NCI-H187 treated with DMSO at 0.1 percent for 48 hours (cell line): Measurements from ENCODE around the gene ELAC1.
"Not testable (repeated sequence)": the region's sequence is repeated elsewhere in the genome, so short reads cannot be mapped to it uniquely, and the experiment has no call there.

Experiments
- DNase-seq: peaks from one replicate; lab custom pipeline; 2025; lab: John Stamatoyannopoulos, UW

ELAC1 gene, protein sequence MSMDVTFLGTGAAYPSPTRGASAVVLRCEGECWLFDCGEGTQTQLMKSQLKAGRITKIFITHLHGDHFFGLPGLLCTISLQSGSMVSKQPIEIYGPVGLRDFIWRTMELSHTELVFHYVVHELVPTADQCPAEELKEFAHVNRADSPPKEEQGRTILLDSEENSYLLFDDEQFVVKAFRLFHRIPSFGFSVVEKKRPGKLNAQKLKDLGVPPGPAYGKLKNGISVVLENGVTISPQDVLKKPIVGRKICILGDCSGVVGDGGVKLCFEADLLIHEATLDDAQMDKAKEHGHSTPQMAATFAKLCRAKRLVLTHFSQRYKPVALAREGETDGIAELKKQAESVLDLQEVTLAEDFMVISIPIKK

DNA sequence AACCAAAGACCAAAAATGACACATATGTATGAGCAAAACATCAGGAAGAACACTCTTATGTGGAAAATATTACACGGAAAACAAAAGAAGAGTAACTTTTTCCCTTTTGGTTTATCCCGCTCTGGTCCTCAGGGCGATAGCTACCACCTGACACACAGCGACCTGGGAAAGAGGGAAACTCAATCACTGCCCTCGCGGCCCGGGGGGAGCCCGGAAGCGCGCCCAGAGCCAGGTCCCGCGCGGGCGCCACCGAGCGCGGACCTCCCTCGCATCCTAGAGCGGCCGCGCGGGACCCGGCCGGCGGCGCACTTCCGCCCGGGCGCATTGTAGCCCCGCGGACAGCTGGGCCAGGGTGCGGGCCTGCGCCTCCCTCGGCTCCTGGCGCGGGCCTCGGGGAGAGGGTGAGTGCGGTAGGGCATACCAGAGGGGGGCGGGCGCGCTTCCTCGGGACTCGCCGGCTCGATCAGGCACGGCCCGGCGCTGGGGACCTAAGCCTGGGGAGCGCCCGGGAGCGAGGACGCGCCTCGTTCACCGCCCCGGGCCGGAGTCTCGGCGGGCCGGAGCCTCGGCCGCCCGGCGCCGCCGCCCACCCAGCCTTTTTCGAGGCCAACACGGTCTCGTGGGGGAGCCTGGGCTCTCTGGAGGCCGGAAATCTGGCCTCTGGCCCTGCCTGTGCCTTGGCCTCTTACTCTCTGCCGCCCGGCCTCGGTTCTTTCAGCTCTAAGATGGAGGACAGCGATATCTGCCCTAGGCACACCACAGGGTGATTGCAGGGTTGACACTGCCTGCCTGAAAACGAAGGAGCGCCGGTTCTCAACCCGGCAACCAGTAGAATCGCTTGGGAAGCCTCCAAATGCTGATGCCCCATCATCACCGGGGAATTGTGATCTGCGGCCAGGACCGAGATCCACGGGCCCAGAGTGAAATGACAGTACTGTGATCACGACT is at the start of gene ELAC1:
Gene ELAC1, plus strand, starts transcription at position 327 of the 948 bp plus-strand sequence. CDS start 6,365 bp downstream, outside the sequence.
- DNase-seq: no peak

DNA sequence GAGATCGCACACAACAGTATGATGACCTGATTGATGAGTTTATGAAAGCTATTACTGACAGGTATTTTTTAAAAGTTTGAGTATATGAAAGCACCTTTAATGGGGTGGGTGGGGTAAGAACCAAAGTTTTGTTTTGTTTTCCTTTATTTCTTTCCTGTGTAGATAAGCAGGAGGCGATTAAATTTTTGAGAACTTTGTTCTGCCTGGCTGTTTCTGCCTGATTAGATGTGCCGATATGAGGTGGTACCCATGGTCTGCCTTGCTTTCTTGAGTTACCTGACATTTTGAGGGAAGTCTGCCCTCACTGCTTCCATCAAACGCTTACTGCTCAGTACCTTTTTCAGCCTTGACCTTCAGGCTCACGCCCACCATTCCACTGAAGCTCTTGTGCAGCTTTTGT is 49.7 kb upstream of the ELAC1 start:
- no peak for DNase-seq

DNA sequence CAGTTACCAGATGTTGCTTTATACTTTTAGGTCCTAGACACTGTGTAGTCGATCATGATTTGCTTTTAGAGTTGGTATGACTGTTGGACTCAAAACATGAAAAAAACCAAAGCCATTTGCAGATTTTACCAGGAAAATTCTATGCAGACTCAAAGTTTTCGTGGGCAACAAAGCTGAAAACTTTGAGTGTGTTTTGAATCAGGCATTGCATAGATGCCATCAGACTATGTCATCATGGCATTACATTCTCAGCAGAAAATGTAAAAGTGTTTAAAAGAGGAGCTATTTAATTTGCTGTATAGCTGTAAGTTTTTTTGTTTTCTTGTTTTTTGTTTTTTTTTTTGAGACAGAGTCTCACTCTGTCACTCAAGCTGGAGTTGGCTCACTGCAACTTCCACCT is 43.5 kb upstream of the ELAC1 start:
- no peak for DNase-seq

DNA sequence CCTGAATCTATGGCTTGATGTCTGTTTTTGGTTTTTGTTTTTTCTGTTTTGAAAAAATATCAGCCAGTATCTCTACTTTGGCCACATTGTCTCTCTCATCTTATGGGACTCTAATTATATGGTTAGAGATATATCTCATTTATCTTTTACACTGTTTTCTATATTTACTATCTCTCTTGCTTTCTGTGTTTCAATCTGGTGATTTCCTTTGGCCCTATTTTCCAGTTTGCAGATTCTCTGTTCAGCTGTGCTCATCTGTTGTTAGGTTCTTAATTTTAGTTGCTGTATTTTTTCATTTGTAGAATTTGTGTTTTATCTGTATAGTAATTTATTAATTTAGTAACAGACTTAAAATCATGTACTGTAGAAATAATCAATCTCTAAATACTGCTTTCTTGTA is 41.3 kb upstream of the ELAC1 start:
- DNase-seq: no peak

DNA sequence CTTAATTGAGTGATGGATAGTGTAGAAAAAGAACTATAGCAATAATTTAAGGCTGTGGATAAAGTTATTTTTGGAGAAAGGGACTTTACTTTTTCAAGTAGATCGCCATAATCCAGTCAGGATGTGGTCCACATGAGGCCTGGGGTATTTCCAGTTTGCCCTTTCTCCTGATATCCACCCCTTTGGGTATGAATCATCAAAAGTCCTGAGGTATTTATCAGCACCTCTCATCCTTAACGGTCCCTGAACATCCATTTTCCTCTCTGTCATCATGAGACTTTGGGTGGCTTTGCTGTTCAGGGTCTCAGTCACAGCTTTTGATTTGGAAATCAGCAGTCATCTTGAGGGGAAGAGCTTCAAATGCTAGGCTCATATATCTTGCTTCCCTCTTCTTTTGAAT is 39.3 kb upstream of the ELAC1 start:
- no peak for DNase-seq

DNA sequence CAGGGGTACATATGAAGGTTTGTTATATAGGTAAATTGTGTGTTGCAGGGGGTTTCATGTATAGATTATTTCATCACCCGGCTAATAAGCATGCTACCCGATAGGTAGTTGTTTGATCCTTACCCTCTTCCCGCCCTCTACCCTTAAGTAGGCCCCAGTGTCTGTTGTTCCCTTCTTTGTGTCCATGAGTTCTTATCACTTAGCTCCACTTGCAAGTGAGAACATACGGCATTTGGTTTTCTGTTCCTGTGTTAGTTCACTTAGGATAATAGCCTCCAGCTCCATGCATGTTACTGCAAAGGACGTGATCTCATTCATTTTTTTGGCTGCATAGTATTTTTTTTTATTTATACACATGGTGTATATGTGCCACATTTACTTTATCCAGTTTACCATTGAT is 34.2 kb upstream of the ELAC1 start:
- DNase-seq: no peak

DNA sequence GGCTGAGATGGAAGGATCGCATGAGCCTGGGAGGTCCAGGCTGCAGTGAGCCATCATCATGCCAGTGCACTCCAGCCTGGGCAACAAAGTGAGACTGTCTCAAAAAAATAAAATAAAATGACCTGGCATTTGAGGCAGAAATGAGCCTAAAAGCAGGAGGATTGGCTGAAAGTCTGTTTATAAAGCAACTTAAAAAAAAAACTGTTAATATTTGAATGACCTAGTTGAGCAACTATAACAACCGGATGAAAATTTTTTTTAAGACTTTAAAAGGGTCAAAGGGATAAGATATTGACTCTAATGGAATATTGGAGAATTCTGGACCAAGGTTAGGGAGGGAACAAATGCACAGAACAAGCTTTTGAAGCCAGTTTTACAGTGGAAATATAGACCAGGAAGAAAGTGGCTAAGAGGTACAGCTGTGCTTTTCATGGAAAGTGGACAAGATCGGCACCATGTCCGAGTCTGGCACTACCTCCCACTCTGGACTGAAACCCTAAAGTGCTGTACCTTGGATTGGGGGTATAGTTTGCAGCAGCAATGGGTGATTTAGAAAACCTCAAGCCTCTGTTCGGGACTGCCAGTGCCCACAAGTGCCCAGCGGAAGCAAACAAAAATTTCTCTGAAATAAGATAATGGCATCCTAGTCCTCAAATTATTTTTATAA is 33.2 kb upstream of the ELAC1 start:
- DNase-seq: no peak

DNA sequence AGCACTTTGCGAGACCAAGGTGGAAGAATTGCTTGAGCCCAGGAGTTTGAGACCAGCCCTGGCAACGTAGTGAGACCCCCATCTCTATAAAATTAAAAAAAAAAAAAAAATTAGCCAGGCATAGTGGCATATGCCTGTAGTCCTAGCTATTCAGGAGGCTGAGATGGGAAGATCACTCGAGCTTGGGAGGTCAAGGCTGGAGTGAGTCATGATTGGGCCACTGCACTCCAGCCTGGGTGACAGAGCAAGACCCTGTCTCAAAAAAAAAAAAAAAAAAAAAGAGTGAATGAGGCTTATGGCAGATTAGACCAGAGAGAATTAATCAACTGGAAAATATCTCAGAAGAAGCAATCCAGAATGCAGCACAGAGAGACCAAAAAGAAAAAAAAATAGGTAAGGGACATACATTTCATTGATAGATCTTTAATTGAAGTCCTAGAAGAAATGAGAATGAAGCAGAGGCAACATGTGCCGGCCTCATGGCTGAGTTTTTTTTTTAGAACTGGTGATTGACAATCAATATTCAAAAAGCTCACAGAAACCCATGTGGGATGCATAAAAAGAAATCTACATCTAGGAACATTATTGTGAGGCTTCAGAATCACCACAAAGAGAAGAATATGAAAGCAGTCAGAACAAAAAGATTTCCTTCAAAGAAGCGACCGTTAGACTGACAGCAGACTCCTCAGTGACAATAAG is 32.2 kb upstream of the ELAC1 start:
- DNase-seq: no peak

DNA sequence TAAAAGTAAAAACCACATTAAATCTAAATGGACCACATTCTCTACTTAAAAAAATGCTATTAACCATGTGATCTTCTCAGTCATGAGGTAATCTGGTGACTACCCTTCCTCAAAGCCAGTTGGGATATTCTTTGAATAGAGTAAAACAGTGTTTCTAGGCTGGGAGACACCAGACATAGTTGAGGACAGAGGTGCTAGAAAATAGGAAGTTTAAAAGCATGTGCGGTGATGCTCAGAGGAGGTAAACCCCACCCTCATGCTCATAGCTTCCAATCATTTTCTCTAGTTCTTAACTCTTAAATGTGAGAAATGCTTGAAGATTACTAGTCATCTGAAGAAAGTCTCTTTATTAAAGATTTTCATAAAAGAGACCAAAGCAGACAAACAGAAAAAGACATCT is 30.7 kb upstream of the ELAC1 start:
- no peak for DNase-seq

DNA sequence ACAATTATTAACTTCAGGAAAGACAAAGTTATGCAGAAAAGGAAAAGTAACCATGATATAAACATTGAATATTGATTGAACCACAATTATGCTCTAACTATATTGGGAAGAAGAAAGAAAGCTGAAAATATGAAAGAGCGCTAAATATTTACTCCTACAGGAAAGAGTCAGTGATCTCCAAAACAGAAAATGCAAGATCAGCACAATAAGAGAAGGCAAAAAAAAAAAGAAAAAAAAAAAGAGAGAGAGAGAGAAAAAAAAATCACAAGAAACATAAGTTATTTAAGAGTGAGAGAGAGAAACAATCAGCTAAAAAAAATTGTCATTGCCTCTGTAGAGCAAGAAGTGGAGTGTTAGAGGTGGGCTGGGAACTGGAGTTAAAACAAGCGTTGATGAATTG is 28.9 kb upstream of the ELAC1 start:
- DNase-seq: no peak

DNA sequence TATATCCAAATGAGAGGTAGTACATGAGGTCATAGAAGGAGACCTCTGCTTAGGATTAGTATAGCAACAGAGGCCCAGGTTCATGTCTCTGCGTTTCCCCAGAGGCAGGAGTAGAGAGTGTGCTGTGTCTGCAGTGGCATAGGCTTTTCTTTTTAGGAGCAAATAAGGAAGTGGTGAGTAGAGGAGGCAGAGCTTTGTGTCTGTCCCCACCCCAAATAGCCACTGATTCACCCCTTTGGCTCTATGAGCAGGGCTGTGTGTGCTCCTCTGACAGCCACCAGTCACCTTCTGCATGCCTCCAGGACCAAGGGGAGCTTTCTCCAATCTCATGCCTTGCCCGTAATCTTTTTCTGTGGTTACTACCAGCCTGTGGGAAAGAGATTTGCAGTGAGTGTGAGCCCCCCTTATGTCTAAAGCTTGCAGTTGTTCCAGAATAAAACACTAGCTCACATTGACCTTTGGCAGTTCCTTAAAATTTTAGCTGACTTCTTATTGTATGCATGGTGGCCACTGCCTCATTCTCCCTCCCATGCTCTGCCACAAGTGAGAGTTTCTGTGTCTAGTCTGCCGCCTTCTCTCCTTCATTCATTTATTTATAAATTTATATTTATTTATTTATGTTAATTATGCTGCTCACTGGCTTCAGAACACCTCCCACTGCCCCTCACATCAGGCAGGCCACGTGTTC is 23.5 kb upstream of the ELAC1 start:
- no peak for DNase-seq

DNA sequence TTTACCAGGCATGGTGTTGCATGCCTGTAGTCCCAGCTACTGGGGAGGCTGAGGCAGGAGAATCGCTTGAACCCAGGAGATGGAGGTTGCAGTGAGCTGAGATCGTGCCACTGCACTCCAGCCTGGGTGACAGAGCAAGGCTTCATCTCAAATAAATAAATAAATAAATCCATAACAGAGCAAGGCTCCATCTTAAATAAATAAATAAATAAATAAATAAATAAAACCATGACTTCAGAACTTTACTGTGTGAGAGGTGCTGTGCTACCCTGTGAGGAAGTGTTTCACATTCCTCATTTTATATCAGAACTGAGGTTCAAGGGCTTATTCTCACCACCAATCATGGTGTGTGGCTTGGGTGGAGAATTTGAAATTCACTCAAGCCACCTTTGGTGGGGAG is 21.9 kb upstream of the ELAC1 start:
- not testable (repeated sequence) for DNase-seq

DNA sequence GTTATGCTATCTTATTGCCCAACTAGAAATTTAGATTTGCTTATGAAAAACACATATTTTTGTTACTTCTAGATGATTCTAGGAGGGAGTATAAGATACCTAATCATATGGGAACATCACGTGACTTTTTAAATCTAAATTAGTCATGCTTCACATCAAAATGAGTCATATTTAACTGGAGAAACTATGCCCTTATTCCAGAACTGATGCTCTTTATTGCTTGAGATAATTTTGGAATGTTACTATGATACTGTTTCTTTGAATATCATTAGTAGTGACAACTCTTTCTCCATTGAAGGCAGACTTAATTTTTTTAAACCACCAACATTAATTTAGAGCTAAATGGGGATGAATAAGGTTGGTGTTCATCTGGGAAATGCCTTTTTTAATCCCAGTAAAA is 19.9 kb upstream of the ELAC1 start:
- DNase-seq: no peak

DNA sequence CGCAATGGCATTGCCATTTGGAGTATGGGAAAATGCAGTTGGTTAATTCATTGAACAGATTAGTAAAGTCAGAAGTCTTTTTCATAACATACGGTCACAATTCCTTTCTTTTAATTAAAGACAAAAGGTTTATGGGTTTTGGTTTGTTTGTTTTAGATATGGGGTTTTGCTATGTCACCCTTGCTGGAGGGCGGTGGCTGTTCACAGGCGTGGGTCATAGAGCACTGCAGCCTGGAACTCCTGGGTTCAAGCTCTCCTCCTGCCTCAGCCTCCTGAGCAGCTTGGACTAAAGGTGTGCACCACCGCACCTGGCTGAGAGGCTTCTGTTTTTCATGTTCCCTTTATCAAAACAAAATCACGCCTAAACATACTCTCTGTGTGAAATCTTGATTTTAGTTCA is 18.7 kb upstream of the ELAC1 start:
- no peak for DNase-seq

DNA sequence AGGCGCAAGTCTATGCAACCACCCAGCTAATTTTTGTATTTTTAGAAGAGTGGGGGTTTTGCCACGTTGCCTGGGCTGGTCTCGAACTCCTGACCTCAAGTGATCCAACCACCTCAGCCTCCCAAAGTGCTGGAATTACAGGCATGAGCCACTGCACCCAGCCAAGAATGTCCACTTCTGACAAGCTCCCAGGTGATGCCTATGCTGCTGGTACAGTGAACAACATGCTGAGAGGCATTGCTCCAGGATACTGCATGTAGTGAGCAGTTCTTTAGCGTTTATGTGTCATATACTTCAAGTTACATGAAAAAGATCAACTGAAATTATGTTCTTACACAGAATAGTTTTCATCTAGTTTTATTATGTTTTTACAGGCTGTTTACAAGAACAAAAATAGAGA is 17.2 kb upstream of the ELAC1 start:
- no peak for DNase-seq

DNA sequence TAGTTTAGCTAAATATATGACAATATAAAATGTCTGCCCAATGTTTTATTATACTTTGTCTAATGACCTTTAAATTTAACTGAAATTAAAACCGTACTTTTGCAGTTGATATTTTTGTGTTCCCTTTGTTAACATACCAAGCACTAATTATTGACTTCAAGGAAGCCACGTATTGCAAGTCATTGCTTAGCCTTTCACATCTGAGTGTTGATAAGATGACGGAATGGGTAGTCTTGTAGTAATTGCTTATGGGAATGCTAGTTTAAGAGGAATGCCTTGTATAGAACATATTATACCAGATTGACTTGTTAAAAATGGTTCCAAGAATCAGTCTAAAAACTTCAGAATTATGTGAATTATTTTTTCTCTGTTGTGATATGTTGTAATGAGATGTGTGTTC is 14.0 kb upstream of the ELAC1 start:
- no peak for DNase-seq

DNA sequence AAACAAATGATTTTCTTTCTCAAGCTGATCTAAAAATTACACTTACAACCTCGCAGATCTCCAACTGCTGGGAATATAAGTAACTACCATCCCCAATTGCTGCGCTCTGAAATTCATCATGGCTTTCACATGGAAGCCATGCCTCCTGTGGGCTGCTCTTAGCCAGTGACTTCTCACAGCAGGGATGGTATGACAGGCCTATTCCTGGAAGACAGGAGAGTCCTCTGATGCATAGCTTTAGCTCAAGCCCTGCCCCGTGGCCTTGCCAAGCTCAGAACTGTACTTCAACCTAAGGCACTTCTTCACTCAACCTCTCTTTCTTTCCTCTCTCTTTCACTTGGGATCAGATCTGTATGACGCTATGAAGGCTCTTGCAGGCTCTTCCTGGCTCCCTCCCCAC is 12.6 kb upstream of the ELAC1 start:
- DNase-seq: no peak

DNA sequence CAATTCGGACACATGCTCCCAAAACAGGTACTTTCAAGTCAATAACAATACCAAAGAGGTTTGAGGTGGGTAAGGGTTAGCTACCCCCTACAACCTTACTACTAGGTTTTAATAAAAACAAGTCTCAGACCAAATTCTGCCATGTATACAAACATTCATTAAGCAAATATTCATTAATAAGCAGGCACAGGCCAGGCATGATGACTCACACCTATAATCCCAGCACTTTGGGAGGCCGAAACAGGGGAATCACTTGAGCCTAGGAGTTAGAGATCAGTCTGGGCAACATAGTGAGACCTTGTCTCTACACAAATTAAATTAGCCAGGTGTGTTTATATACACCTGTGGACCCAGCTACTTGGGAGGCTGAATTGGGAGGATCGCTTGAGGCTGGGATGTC is 11.7 kb upstream of the ELAC1 start:
- DNase-seq: no peak

DNA sequence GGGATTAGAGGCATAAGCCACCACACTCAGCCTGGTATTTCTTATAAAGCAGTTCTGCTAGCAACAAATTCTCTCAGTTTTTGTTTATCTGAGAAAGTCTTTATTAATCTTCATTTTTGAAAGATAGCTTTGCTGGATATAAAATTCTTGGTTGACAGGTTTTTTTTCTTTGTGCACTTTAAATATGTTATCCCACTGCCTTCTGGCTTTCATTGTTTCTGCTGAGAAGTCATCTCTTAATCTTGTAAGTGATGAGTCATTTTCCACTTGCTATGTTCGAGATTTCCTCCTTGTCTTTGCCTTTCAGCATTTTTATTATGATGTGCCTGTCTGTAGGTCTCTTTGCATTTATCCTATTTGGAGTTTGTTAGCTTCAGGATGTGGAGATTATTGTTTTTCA is 5.9 kb upstream of the ELAC1 start:
- no peak for DNase-seq

DNA sequence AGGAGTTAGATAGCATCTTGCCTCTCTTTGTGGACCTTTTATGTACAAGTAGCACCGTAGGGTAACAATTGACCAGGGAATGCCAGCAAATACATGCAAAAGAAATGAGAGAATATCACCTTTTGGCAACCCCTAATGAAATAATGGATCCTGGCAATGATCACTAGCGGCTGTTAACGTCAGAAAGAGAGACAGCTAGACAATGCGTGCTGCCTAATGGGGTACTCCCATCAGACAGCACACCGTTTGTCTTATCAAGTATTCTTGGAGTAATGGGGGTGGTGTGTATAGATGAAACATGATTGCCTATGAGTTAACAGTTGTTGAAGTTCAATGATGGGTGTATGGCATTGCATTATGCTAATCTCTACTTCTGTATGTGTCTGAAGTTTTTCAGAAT is 1.6 kb downstream of the ELAC1 start:
- no peak for DNase-seq

DNA sequence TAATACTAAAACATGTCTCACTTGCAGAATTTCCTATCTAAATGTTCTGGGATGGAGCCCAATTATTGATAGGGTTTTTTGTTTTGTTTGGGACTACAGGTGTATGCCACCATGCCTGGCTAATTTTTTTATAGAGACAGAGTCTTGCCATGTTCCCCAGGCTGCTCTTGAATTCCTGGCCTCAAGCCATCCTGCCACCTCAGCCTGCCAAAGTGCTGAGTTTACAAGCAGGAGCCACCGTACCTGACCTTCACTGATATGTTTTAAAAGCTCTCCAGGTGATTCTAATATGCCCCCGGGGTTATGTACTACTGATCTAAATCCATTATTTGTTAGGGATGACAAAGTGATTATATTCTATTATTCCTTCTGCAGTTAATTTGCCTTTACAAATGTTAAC is 2.2 kb downstream of the ELAC1 start:
- DNase-seq: no peak

DNA sequence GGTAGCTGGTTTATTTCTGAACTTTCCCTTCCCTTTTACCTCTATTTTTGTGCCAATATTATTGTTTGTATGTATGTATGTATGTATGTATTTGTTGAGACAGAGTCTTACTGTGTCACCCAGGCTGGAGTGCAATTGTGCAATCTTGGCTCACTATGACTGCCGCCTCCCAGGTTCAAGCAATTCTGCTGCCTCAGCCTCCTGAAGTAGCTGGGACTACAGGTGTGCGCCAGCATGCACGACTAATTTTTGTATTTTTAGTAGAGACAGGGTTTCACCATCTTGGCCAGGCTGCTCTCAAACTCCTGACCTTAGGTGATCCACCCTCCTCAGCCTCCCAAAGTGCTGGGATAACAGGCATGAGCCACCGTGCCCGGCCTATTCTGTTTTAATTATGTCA is 4.6 kb downstream of the ELAC1 start:
- not testable (repeated sequence) for DNase-seq
